NCI-H2081 (cell line): ENCODE results near the gene SRL.
"Not testable (repeated sequence)": the region's sequence is repeated elsewhere in the genome, so short reads cannot be mapped to it uniquely, and the experiment has no call there.

Experiments used
- DNase-seq, 2 experiments: peaks; one replicate each; lab custom pipeline; 2025; lab: John Stamatoyannopoulos, UW

The SRL gene

GRCh38 chr16:4226251-4227039 is 15.4 kb downstream of the SRL start:
- no peak for DNase-seq

DNA sequence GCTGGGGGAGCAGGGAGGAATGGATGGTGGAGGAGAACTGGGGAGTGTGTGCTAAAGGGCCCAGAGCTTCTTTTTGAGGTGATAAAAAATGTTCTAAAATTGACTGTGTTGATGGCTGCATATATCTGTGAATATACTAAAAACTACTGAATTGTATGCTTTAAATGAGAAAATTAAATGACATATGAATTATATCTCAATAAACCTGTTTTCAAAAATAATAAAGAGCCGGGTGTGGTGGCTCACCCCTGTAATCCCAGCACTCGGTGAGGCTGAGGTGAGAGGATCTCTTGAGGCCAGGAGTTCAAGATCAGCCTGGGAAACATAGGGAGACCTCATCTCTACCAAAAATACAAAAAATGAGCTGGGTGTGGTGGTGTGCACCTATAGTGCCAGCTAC is 16.8 kb downstream of the SRL start:
- no peak for DNase-seq

DNA sequence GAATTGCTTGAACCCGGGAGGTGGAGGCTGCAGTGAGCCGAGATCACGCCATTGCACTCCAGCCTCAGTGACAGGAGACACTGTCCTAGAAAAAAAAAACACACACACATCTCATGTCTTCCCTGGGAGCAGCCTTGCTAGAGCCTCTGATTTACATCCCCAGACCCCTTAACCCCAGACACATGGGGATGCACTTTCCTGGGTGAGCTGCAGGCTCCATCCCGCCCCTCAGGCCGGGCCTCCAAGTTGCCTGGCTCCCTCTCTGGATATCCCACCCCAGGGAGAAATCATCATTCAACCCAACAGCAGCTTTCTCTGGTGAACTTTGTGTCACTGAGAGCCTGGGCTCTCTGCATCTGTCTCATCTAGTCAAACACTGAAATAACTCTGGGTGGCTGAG is 21.5 kb downstream of the SRL start:
- no peak for DNase-seq

DNA sequence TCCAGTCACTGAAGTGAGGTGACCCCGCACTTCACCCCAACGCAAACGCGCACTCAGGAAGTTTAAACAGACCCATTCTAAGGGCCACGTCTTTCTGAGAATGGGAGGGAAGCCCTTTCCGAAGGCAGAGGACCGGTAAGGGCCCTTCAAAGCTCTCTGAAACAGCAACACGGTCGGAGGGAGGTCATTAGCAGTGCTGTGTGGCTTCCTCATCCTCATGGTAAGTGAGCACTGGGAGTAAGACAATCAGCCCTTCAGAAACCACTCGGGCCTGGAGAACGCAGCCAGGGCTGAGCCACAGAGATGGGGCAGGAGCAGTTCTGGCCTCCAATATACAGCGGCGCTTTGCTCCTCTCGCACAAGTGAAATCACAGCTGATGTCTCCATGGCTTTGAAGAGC is 23.7 kb downstream of the SRL start:
- DNase-seq: no peak

- peak; percentile 38 to 47 for DNase-seq
These were observed 24.4 kb downstream of the SRL start for GRCh38 chr16:4217204-4218131.

- DNase-seq: no peak
These were observed 25.3 kb downstream of the SRL start for GRCh38 chr16:4216596-4216995.

GRCh38 chr16:4215106-4215505 is 26.8 kb downstream of the SRL start:
- no peak for DNase-seq

DNA sequence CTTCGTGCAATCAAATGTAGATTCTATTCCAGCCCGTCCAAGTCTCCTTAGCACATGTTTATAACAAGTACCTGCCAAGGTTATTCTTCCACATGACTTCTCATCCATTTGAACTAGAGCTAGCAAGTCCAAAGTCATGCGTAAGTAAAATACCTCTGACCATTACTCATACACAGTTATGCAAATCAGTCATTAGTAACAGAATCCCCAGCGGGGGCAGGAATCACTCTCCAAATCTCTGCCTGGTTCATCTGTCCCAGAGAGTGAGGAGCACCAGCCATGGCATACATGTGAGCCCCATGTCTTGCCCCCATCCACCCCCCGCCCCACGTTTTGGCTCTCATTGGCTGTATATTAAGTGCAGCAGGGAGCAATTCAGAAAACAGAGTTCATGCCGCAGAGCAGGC is 27.7 kb downstream of the SRL start:
- no peak for DNase-seq

DNA sequence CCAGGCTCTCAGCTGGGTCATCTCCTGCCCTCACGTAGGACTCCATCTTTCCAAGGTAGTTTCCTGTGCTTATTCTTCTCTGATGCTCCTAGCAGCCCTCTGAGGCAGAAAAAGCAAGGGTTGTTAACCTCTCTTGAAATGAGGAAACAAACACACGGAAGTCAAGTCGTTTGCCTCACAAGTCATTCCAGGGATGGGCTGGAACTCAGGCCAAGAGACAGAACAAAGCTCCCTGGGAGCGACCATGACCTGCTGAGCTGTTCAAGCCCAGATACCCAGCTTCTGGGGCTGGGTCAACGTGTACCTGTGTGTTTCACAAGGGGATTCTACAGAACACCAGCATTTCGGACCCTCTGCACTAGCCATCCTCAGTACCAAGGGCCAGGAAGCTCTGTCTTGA is 28.1 kb downstream of the SRL start:
- no peak for DNase-seq

GRCh38 chr16:4212934-4213296 is 29.0 kb downstream of the SRL start:
- DNase-seq: no peak

DNA sequence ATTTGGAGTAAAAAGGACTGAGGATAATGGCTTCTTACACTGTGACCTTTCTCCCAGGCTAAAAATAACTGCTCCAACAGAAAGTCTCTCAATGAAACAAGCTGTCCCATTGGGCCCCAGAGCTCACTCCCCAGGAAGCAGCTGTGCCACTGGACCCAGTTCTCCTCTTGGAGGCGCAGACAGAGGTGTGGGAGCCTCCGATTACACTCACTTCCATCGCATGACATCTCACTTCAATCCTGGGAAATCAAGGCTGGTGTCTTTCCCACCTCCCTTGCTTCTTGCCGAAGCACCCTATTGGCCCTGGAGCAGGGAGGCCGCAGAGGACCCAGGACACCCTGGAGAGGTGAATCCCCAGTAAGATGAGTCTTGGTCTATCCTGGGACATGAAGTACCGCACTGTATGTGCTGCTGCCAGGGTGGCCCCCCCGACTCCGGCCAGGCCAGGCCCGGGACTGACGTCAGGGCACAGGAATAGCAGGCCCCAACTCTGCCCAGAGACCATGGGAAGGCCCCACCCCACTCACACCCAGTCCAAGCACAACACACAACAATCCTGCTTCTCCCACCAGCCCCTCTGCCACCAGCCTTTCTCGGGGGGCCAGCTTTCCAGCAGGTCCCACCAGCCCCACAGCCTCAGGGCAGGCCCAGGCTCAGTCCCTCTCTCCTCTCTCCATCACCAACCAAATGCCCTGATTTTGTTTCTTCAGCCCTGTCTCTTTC is 29.5 kb downstream of the SRL start:
- no peak for DNase-seq

DNA sequence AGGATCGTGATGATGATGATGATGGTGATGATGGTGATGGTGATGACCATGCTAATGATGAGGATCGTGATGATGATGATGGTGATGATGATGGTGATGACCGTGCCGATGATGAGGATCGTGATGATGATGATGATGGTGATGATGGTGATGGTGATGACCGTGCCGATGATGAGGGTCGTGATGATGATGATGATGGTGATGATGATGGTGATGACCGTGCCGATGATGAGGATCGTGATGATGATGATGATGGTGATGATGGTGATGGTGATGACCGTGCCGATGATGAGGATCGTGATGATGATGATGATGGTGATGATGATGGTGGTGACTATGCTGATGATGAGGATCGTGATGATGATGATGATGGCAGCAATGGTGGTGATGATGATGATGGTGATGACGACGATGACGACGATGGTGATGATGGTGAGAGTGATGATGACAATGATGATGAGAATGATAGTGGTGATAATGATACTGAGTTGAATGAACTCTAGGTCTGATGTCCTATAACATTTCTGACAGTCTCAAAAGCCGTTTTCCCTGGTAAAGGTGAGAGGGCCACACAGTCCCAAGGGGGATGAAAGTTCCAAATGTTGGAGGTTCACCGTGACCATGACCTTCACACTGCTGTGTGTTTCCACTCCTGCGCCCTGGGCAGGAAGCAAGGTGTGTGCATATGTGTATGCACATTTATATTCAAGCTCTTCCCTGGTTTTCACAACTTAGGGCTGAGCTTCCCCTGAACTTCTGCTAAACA is 30.3 kb downstream of the SRL start:
- DNase-seq: not testable (repeated sequence)

GRCh38 chr16:4209666-4210065 is 32.2 kb downstream of the SRL start:
- no peak for DNase-seq

DNA sequence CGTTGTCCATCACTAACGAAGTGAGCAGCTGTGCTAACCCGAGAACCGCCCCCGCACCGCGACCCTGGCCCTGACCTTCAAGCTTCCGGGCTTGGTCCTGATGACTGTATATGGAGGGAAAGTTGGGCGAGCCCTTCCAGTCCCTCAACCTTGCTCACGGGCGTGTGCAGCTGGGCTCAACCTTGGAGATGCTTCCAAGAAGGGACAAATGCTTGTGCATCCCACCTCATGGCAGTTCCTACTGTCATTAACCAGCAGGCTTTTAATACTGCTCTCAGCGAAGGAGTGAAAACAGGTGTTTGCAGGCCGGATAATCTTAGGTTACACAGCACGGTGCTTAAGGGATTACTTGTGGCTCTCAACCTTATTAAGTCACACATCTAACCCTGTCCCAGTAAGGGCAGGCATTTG is 33.5 kb downstream of the SRL start:
- DNase-seq: no peak

- DNase-seq: no peak
These were observed 34.1 kb downstream of the SRL start for GRCh38 chr16:4207683-4208340.

DNA sequence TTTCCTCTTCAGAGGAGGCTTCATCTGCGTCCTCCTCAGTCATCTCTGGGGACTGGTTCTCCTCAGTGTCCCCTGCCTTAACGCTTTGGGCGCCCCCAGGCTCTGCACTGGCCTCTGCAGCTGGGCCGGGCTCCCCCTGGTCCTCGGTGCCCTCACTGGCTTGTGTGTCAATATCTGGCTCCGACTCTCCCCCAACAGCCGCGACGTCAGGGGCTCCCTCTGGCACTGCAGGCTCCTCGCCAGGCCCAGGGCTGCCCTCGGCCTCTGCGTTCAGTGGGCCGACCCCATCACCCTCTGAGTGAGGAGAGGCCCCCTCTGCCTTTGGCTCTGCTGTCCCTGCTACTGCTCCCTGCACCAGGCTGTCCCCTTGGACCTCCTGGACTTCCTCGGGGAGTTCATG is 34.7 kb downstream of the SRL start:
- DNase-seq: no peak

DNA sequence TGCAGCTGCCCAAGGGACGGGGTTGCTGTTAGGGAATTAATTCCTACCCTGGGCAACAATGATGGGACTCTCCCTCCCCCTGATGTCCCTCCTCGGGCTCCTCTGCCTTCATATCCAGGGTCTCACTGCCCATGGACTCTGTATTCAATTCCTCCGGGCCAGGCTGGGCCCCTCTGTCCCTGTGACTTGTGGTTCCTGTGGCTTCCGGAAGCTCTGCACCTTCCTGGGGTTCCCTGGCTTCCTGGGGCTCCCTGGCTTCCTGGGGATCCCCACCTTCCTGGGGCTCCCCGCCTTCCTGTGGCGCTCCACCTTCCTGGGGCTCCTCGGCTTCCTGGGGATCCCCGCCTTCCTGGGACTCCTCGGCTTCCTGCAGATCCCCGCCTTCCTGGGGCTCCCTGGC is 35.2 kb downstream of the SRL start:
- no peak for DNase-seq

GRCh38 chr16:4205971-4206370 is 35.9 kb downstream of the SRL start:
- no peak for DNase-seq

GRCh38 chr16:4204521-4204920 is 37.4 kb downstream of the SRL start:
- no peak for DNase-seq

DNA sequence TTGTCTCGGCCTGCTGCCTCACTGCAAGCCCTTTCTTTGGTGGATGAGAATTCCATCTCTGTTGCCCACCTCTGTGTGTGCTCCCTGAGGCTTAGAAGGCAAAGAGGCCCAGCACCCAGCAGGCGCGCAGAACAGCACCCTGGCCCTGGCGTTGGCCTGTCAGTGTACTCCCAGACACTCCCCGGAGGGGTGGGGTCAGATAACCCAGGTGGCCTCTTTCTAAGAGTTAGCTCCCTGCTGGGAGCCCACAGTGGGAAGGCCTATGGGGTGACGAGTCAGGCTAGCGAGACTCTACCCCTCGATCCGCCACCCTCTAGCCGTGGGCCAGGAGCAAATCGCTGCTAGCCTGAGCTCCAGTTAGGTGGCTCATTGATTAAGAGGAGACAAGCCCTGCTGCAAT is 38.1 kb downstream of the SRL start:
- no peak for DNase-seq

- DNase-seq: no peak
These were observed 39.1 kb downstream of the SRL start for GRCh38 chr16:4202615-4203345.
